ENCODE measurements around the gene MCC. TPM values are rescaled to one million over a fixed set of nuclear protein-coding genes. Genes with fewer than 3 reads are reported as not detected.

MCC gene
- total and polyA plus RNA-seq, 2 of the 4 experiments (the other 2 are of a cell fraction): 5.0 to 20.6 TPM

GRCh38 chr5:113267361-113267900, 220.8 kb downstream of the MCC start:
- TF ChIP-seq BHLHE40 (IDR thresholded peaks at IDR 0.05; ENCODE audit: low read depth, low read length) (no peak), POLR2A (IDR thresholded peaks at IDR 0.05; ENCODE audit: low read depth, low read length) (no peak), CHD1 (IDR thresholded peaks at IDR 0.05; ENCODE audit: low read depth, low read length) (no peak), RAD21 (IDR thresholded peaks at IDR 0.05; ENCODE audit: low read length) (no peak), RFX5 (IDR thresholded peaks at IDR 0.05; ENCODE audit: low read depth, low read length) (no peak), NFE2L2 (IDR thresholded peaks at IDR 0.05; ENCODE audit: low read depth, low read length) (no peak), MAZ (IDR thresholded peaks at IDR 0.05; ENCODE audit: borderline replicate concordance, low read depth, low read length) (no peak)
- Histone ChIP-seq H2BK120ac (ENCODE audit: low read depth, low read length) (no peak overlapping the region), H2AFZ (replicated peaks; ENCODE audit: low read length, poor library complexity) (no peak overlapping the region), H3K23ac (ENCODE audit: low read depth, low read length) (no peak overlapping the region), H3K4me1 (ENCODE audit: control insufficient read depth, insufficient read depth, low read length) (peaks cover 15% of the 10 kb centered on the region), H4K8ac (ENCODE audit: low read depth in 2 of 2, low read length in 2 of 2) (no peak overlapping the region), H3K4me2 (ENCODE audit: low read depth, low read length) (no peak overlapping the region), H3K9me1 (ENCODE audit: insufficient read depth, low read length) (peaks cover 2% of the 10 kb centered on the region; the same call in 1 of the 2 replicates), H3K27me3 (ENCODE audit: control insufficient read depth, insufficient read depth, low read length) (no peaks in the 10 kb centered on the region), H2AK5ac (ENCODE audit: low read depth, low read length) (no peak overlapping the region), H3K27ac (ENCODE audit: insufficient read depth, low read length) (no peak overlapping the region), H2BK15ac (ENCODE audit: low read depth, low read length) (no peak overlapping the region), H3K9ac (ENCODE audit: low read depth, low read length) (no peak overlapping the region), H2BK20ac (ENCODE audit: low read depth, low read length) (no peak overlapping the region), H4K5ac (ENCODE audit: low read depth, low read length) (no peak overlapping the region), H3K36me3 (ENCODE audit: control insufficient read depth, insufficient read depth, low read length) (no peaks in the 10 kb centered on the region), H4K20me1 (ENCODE audit: insufficient read depth, low read length) (peaks cover 3% of the 10 kb centered on the region; the same call in 1 of the 2 replicates), H3K14ac (replicated peaks; ENCODE audit: low read depth, low read length) (no peak overlapping the region), H3K9me3 (ENCODE audit: control insufficient read depth, insufficient read depth, low read length) (no peaks in the 10 kb centered on the region), H2BK5ac (ENCODE audit: low read depth, low read length, poor library complexity, severe bottlenecking) (no peak overlapping the region), H4K91ac (ENCODE audit: insufficient read depth, low read depth, low read length) (no peak overlapping the region), H2AK9ac (replicated peaks; ENCODE audit: low read depth, low read length, poor library complexity) (no peak overlapping the region), H3K4me3 (ENCODE audit: insufficient read depth, low read depth, low read length) (no peak overlapping the region), H3K18ac (ENCODE audit: low read depth, low read length) (no peak overlapping the region), H3K79me1 (ENCODE audit: low read depth in 1 of 2, low read length in 2 of 2) (peaks cover 22 to 60% of the 10 kb centered on the region in 2 experiments), H3K56ac (ENCODE audit: extremely low read depth, insufficient read depth, low read length) (no peak overlapping the region), H3K4ac (ENCODE audit: low read depth, low read length) (no peak overlapping the region)
- ChIA-PET POLR2A (ENCODE audit: unreplicated experiment) (no interaction called here), CTCF (no interaction called here)
- dilution Hi-C loops (cut with HindIII; ENCODE audit: low sequenced_read_pairs, unreplicated experiment): no loop called here
- DNase-seq (no peak), ATAC-seq (ENCODE audit: low read depth) (no peak)
- intact Hi-C loops (cut with micrococcal nuclease): no loop called here
- BruUV-seq (replicated peaks): no TSS peak
- in situ Hi-C loops (cut with MboI; ENCODE audit: low sequenced_read_pairs): no loop called here
- WGBS, 2 experiments (ENCODE audit: extremely low coverage in 2 of 2, insufficient read length in 1 of 2): no CpG with 5 or more reads among the region's 6 CpGs
